ENCODE measurements around the gene TELO2. TPM values are rescaled to one million over a fixed set of nuclear protein-coding genes. Genes with fewer than 3 reads are reported as not detected.

TELO2 gene
- total and polyA plus RNA-seq, 2 donors (not counting 3 experiments of a cell fraction or from before 2014, with no cell fraction given): 30.7 to 61.6 TPM

GRCh38 chr16:1493746-1494094, 560 bp downstream of the TELO2 start:
- H3K9ac ChIP-seq (replicated peaks; ENCODE audit: extremely low read depth, insufficient read depth, low read length): peak overlapping the region; percentile 93
- peaks cover 3 to 8% of the 10 kb centered on the region in 2 experiments for H3K36me3 ChIP-seq (ENCODE audit: control insufficient read depth in 2 of 2, extremely low read depth in 1 of 2, insufficient read depth in 2 of 2, low read length in 2 of 2)
- FAIRE-seq (no peak), DNase-seq (ENCODE audit: low read depth, low spot score) (peak; percentile 6)
- H3K27ac ChIP-seq (ENCODE audit: insufficient read depth, low read depth, low read length): peak overlapping the region; percentile 84
- no peaks in the 10 kb centered on the region for H3K9me1 ChIP-seq (replicated peaks; ENCODE audit: control insufficient read depth, extremely low read depth, insufficient read depth, low read length)
- H2AFZ ChIP-seq (ENCODE audit: low read depth, low read length): peak overlapping the region; percentile 85
- peak overlapping the region; percentile 83 for H3K4me2 ChIP-seq (ENCODE audit: insufficient read depth, low read length)
- BruUV-seq (replicated peaks): no TSS peak
- H3K79me2 ChIP-seq (ENCODE audit: control insufficient read depth, insufficient read depth, low read length): peaks cover 19% of the 10 kb centered on the region
- TF ChIP-seq FOS (IDR thresholded peaks at IDR 0.05; ENCODE audit: borderline replicate concordance, insufficient read depth, low read length) (no peak), POLR2AphosphoS5 (IDR thresholded peaks at IDR 0.05; ENCODE audit: insufficient read depth, low read depth, low read length) (no peak), POLR2A (IDR thresholded peaks at IDR 0.05; ENCODE audit: low read depth, low read length) (no peak), MAX (IDR thresholded peaks at IDR 0.05; ENCODE audit: insufficient read depth, insufficient read length) (no peak), GATA2 (IDR thresholded peaks at IDR 0.05; ENCODE audit: insufficient read depth, insufficient read length, low read depth, low read length) (no peak), CTCF (IDR thresholded peaks at IDR 0.05; ENCODE audit: extremely low read depth in 1 of 2, insufficient read depth in 1 of 2, low read depth in 1 of 2, low read length in 2 of 2) (no peak), MYC (IDR thresholded peaks at IDR 0.05; ENCODE audit: low read depth, low read length) (no peak), JUN (IDR thresholded peaks at IDR 0.05; ENCODE audit: borderline replicate concordance, insufficient read depth, insufficient read length, low read depth) (no peak), EZH2 (IDR thresholded peaks at IDR 0.05; ENCODE audit: borderline replicate concordance, low read depth, low read length, severe bottlenecking) (no peak)
- no peaks in the 10 kb centered on the region for H4K20me1 ChIP-seq (replicated peaks; ENCODE audit: control insufficient read depth, extremely low read depth, insufficient read depth, low read length)
- intact Hi-C loops (cut with micrococcal nuclease): loop anchor here (1.0 to 5.0 kb wide), 5 partner anchors 40 to 214 kb away; partner anchors contain the start of genes MAPK8IP3 and TMEM204
- dilution Hi-C loops (cut with MboI; ENCODE audit: extremely low pct_ligation_motif_present, low sequenced_read_pairs): no loop called here
- POLR2A ChIA-PET: no interaction called here
- peak overlapping the region; percentile 67 to 85 (median 77) for H3K4me3 ChIP-seq (replicated peaks in 1 of 3; ENCODE audit: insufficient read depth in 1 of 3, low read depth in 1 of 3, low read length in 3 of 3)
- CTCF ChIA-PET: interaction anchor here (0.6 to 2.3 kb wide), 36 partner anchors 10 to 276 kb away, joined by 3 to 24 read pairs (median 5); partner anchors contain the start of genes JPT2, MAPK8IP3 and TMEM204
- H3K4me1 ChIP-seq (ENCODE audit: control insufficient read depth, extremely low read depth, insufficient read depth, low read length): peaks cover 15% of the 10 kb centered on the region
- no peaks in the 10 kb centered on the region for H3K9me3 ChIP-seq (replicated peaks; ENCODE audit: control insufficient read depth, insufficient read depth, low read length)
- no peaks in the 10 kb centered on the region for H3K27me3 ChIP-seq (ENCODE audit: control insufficient read depth in 2 of 2, insufficient read depth in 2 of 2, low read length in 2 of 2)

Measured in endothelial cell of umbilical vein (primary cell).